Measurements from ENCODE around the gene LHX2.
"Not testable (repeated sequence)": the region's sequence is repeated elsewhere in the genome, so short reads cannot be mapped to it uniquely, and the experiment has no call there.

The LHX2 gene, protein sequence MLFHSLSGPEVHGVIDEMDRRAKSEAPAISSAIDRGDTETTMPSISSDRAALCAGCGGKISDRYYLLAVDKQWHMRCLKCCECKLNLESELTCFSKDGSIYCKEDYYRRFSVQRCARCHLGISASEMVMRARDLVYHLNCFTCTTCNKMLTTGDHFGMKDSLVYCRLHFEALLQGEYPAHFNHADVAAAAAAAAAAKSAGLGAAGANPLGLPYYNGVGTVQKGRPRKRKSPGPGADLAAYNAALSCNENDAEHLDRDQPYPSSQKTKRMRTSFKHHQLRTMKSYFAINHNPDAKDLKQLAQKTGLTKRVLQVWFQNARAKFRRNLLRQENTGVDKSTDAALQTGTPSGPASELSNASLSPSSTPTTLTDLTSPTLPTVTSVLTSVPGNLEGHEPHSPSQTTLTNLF

DNA sequence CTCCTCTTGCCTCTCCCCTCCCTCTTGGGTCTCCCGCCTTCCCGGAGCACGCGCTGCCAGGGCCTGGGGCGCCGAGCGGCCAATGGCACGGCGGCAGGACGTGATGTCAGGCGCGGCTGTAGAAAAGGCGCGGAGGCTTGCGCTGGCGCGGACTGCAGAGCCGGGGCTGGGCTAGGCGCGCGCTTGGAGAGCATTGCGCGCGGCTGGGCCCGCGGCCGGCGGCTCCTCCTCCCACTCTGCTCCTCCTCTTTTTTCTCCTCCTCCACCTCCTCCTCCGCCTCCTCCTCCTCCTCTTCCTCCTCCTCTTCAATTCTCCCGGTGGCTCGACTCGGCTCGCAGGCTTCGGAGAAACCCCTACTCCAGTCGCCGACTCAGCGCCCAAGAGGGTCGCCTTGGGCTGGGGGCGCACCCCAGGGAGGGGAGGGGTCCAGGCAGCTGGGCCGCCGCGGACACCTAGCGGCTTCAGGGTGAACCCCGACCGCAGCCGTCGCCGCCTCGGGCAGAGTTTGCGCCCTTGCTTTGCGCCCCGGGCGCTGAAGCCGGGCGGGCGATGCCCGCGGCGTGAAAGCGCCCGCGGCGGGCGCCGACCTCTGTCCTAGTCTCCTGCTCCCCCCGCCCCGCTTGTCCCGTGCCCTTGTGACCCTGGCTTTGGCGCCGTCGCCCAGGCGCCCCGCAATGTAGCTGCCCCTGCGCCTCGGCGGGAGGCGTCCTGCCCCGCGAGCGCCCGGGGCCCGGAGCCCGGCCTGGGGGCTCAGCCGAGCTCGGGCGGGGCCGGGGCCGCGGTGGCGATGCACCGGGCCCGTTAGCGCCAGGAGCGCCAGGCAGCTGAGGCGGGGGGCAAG, at the start of gene LHX2:
Gene LHX2 (plus strand): TSS at position 309 of the 842 bp plus-strand sequence. CDS start 581 bp downstream, outside the sequence.
- no peak for DNase-seq

DNA sequence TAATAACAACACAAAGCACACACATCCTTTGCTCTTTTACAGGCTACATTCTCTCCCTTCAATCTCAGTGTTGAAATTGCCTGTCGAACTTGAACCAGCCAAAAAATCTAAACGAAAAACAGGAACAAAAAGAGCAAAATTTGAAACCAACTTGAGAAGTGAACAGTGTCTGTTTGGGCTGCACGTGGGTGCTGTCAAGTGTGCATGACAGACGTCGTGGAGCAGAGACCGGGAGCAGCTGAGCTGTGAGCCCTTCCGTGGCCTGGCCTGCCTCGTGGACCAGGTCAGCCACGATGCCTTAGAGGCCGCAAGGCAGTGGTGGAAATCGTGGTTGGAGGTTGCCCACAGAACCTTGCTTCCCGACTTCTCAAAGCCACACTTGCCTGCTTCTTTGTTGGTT, 46.8 kb upstream of the LHX2 start:
- no peak for DNase-seq

DNA sequence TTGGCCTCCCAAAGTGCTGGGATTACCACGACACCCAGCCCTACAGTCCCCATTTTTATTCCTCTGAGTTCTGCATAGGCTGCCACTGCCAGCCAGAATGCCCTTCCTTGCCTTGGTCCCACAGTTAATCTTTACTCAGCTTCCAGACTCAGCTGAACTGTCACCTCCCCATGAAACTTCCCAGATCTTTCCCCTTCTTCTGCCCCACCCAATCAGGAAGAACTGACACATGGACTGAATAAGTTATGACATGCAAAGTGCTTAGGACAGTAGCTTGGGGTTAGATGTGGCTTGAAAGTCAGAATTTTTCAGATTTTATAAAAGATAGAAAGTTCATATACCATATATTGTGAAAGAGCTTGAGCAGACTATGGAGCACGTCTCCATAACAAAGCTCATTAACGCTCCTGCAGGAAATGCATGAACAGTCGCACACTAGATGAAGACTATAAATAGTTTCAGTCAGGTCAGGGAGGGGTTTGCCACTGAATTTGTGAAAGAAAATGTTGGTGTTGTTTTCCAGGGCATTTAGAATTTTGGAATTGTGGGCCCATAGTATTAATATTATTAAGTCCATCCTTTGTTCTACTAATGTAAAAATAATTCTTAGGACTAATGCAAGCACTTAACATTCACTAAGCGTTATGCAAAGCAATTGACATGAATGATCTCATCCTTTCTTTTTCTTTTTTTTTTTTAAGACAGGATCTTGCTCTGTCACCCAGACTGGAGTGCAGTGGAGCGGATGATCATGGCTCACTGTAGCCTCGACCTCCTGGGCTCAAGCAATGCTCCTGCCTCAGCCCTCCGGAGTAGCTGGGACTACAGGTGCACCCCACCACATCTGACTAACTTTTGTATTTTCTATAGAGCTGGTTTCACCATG, 45.5 kb upstream of the LHX2 start:
- no peak for DNase-seq

DNA sequence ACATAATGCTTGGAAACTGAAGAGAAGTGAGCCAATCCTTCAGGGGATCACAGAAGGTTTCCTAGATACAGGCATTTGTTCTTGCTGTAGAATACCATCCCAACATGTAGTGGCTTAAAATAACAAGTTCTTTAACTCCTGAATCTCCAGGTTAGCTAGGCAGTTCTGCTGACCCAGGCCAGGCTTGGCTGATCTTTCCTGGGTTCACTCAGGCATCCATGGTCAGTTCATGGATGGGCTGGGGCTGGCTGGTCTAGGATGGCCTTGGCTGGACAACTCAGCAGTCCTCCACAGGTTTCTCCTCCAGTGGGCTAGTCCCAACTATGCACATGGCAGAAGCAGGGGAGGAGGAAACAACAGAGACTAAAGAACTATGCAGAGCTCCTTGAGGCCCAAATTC, 44.2 kb upstream of the LHX2 start:
- DNase-seq = no peak

DNA sequence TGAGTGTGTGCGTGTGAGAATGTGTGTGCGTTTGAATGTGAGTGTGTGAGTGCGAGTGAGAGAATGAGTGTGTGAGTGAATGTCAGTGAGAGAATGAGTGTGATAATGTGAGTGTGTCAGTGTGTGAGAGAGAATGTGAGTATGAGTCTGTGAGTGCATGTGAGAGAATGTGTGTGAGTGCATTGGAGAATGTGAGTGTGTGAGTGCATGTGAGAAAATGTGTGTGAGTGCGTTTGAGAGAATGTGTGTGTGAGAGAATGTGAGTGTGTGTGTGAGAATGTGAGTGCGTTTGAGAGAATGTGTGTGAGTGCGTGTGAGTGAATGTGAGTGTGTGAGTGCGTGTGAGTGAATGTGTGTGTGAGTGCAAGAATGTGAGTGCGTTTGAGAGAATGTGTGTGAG, 39.0 kb upstream of the LHX2 start:
- no peak for DNase-seq

DNA sequence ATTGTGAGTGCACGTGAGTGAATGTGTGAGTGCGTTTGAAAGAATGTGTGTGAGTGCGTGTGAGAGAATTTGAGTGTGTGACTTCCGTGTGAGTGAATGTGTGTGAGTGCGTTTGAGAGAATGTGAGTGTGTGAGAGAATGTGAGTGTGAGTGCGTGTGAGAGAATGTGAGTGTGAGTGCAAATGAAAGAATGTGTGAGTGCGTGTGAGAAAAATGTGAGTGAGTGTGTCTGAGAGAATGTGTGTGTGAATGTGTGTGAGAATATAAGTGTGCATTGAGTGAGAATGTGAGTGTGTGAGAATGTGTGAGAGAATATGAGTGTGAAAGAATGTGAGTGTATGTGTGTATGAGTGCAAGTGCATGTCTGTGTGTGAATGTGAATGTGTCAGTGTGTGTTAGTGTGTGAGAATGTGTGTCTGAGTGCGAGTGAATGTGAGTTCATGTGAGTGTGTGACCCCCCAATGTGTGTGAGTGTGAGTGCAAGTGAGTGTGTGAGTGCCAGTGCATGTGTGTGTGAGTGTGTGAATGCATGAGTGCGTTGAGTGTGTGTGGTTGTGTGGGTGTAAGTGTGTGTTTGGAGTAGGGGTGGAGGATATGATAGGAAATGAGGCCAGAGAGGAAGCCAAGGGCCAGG, 37.9 kb upstream of the LHX2 start:
- DNase-seq = no peak

DNA sequence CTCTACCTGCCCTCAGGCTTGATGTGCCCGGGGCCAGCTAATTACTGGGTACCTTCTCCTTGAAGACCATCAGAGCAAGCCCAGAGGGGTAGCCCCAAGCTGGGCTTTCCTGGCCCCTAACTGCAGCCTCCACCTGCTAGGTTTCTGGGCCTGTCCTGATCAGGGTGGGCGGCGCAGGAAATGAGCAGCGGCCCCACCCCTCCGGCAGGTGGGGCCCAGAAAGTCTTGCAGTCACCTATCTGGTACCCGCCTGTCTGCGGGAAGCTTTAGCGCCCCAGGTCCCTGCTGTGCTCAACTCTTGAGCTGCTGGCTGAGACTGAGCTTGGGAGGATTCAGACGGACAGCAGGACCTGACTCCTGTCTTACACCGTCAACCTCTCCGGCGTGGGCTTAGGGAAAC, 37.1 kb upstream of the LHX2 start:
- no peak for DNase-seq

DNA sequence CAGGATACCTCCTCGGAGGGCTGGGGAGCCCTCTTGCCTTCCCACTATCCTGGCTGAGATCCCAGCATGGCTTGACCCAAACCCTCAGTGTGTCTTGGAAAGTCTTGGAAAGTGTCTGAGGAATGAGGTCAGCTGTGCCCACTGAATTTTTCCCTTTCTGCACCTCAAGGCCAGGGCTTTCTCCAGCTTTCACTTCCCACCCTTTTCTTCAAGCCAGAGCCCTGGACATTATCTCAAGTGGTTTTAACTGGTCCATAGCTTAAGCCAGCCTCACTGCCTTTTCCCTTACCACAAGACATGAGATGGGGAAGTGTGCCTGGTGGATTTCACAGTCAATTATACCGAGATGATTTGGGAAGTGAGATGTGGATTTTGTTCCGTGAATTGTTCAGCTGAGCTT, 35.7 kb upstream of the LHX2 start:
- DNase-seq = no peak

DNA sequence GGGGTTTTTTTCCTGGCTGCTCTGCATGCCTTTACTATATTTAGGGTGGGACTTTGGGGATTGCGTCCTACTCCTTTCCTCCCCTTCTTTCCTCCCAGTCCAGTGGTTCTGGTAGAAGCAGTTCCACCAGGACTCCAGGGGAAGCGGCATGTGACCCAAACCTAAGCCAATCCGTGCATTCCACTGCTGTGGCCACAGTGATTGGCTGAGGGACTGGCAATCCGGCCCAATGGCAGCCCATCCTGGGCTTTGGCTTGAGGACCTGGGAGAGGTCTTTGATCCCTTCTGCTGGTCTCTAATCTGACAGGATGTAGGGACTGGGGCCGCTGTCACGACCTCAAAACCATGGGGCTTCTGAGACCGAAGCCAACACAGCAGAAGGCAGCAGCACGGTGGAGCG, 35.0 kb upstream of the LHX2 start:
- DNase-seq = not testable (repeated sequence)

DNA sequence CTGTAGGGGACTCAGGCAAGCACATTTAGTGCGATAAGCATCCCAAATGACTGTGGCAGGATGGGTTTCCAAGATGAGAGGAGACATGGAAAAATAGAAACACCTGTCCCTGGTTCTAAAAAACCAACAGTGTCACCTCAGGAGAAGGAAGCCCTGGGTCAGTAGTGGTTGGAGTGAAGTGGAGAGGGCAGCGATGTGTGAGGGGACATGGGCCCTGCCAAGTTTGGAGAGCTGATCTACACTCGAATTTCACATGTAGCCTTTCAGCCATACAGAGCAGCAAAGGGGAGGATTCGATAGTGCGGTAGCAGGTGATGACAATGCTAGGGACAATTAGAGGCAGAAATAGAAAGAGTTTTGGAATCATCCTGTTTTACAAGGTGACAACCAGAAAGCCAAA, 32.6 kb upstream of the LHX2 start:
- DNase-seq = no peak

DNA sequence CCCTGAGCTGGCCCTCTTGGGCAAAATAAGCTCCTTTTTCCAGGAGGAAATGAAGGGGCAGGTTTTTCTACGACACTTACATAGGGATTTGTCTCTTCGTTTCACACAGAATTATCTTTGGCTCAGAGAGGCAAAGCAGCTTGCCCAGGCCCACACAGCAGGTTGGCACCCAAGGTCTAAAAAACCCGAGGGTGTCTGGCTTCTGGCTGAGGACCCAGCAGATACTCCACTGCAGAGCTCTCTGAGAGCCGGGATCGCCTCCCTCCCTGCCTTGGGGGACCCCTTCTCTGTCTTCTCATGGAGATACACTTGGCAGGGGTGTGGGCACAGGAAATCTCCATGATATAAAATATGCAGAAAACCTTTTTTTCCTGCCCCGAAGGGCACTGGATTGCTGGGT, 29.0 kb upstream of the LHX2 start:
- DNase-seq = no peak

DNA sequence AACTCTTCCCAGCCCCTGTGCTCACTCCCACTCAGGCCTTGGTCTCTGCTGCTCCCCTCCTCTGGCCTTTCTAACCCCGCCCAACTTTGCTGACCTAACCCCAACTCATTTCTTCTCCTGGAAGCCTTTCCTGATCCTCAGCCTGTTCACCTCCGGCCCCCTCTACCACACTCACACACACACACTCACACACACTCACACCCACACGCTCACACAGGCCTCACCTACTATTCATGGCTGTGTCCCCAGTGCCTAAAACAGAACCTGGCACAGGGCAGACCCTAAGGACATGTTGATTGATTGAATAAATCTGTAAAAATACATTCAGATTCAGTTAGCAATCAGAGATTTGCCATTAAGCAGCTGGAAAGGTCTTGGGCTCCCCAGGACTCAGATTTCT, 28.5 kb upstream of the LHX2 start:
- no peak for DNase-seq

DNA sequence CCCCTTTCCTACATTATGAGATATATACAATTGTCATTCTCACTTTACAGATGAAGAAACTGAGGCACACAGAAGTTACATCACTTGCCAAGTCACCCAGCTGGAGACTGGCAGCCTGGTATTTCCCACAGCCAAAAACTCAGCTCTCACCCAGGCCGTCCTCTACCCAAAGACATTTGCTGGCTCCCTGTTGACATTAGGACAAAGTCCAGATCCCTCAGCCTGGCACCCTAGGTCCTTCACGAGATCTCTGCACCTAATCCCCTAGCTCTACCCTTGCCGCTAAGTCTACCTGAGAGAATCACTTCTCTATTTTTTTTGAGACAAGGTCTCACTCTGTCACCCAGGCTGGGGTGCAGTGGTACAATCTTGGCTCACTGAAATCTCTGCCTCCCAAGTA, 26.8 kb upstream of the LHX2 start:
- no peak for DNase-seq

DNA sequence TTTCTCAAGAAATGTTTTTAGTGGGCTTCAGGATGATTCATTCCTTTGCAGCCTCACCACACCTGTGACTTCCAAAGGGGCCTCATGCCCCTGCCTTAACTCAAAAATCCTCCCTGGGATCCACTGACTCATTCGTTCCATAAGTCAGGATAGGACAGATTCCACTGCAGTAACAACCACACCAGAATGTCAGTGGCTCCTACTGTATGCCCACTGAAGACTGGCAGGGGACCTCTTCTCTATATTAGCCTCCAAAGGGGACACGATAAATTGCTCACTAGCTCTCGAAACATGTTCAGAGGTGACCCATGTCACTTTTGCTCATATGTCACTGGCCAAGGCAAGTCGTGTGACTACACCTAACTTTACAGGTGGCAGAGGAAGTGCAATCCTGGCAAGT, 25.7 kb upstream of the LHX2 start:
- no peak for DNase-seq

DNA sequence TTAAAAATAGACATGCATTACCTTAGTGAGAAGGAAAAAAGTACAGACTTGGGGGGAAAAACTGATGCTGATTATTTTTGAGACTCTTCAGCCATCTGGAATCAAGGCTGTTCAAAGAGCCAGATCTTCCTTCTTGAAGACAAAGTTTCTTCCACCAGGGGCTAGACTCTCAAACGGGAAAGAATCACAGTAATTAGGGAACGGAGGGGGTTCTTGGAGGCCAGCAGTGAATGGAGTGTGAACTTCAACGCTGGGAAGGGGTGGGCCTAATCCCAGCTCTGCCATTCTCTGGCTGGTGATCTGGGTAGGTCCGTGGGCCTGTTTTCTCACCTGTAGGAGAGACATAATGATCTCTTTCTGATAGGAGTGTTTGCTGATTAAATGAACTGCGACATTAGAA, 21.1 kb upstream of the LHX2 start:
- DNase-seq = no peak

DNA sequence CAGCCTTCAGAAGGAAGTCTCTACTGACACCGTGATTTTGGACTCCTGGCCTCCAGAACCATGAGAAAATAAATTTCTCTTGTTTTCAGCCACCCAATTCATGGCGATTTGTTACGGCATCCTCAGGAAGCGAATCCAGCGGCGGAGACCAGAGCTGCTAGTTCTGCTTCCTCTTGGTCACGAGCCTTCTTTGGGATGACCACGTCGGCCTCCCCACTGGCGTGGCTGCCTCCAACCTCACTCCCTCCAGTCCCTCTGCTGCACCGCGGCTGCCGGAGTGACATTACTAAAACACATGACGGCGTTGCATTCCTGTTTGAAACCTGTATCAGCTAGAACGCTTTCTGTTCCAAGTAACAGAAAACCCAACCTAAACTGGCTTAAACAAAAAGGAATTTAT, 18.9 kb upstream of the LHX2 start:
- not testable (repeated sequence) for DNase-seq

DNA sequence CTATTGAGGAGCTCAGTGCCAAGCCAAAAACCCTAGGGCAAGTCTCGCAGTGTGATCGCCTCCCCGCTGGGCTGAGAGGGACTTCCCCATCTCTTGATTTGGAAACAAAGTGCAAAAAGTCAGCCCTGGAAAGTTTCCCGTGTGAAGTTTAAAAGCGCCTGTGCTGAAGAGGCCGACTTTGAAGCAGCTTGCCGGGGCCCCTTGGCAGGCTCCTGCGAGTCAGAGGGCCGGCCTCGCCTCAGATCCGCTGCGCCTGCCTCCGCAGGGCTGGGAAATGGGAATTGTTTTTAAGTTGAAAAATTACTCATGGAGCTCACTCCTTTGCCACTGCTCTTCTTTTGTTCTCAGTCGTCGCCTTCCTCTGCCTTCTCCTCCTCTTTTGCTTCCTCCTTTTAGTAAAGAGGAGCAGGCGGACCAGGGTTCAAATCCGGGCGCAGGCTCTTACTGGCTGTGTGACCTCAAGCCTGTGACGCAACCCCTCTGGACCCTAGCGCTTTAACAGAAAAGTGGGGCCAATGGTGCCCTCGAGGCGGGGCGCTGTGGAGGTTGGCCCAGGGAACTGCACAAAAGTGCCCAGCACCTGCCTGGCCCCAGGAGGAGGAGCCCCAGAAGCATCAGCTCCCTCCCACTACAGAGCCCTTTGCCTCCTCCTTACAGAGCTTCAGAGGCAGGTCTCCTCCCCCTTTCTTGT, 14.7 kb upstream of the LHX2 start:
- DNase-seq = no peak

DNA sequence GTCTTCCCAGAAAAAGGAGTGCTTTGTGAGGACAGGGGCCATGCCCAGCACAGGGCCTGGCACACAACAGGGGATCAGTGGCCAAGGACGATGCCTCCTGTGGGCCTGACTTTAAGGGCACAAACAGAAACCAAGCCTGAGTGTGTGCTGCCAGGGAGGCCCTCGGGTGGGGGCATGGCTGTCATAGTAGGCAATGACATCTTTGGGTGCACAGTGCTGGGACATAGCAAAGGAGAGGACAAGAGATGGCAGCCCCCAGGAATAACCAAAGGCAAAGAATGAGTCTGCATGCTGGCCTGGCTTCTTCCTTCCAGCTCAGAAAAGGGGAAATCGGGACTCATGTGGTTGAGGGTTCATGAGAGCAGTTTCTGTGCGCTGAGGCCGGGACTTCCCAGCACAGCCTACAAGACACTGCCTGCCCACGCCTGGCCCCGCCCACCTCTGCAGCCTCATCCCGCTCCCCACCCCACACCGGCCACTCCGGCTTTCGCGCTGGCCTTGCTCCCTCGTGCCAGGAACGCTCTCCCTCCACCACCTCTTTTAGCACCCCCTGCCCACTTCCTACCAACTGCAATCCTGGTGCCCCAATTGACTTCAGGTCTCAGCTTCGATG, 13.8 kb upstream of the LHX2 start:
- no peak for DNase-seq

DNA sequence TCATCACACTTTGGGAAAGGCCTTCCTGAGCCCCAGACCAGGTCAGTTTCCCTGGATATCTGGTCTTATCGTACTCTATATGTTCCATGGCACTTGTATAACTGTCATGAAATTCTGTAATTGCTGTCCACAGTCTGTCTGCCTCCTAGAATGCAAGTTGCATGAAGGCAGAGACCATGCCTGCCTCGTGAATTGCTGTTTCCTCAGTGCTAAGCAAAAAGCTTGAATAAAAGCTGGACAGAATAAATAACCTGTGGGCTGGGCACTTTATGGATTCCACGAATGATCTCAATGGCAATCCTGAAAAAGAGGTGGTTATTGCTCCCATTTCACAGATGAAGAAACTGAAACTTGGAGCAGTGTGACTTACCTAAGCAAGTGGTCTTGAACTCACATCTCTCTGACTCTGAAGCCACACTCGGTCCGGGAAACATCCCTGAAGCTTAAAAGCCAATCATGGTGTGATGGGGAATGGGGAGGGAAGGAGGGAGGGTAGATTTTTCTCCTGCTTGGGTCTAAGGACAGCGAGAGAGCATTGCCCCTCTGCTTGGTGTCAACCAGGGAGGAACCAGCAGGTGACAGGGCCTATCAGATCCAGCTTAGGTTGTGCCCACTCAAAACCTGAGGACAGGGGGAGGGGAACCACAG, 13.2 kb upstream of the LHX2 start:
- no peak for DNase-seq

DNA sequence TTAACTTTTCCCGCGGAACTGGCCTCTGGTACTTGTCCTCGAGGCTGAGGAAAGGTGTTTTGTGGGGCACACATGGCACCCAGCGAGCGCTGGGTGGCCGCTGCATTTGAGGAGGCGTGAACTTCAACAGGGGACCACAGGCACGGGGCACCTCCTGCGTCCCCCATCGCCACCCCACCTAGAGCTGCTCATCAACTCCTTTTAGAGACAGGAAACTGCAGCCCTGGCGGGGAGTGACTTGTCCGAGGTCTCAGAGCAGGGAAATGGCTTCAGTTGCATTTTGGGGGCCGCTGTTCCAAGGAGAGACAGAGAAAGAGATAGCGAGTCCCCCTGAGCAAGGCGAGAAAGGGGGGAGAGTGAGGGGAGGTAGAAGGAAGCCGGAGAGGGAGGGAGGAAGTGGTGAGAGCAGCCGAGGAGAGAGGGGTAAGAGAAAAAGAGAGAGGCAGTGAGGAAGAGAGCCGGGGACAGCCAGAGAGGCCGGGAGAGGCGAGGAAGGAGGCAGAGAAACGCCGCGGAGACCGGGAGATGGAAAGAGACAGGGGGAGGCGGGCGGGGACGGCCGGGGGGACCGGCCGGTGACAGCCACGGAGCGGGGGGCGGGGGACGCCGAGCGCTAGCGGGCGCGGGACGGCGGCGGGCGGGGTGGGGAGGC, 12.5 kb upstream of the LHX2 start:
- DNase-seq = no peak

DNA sequence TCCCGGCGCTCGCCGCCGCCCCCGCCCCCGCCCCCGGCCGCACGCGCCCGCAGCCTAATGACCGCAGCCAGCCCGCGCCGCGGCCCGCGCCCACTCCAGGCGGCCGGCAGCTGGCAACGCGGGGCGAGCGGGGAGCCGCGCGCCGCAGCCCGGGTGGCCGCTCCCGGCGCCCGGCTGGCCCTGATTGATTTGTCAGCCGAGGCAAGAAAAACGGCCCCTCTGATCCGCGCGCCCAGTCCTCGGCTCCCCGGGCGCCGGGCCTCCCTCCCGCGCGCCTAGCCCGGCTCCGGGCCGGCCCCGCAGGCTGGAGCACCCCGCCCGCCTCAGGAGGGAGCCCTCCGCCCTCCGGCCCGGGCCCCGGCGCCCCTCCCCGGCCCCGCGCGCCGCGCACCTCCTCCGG, 11.9 kb upstream of the LHX2 start:
- no peak for DNase-seq

Data from stimulated activated CD4-positive, alpha-beta T cell treated with anti-CD3 and anti-CD28 coated beads, Interleukin-12 subunit alpha, Interleukin-12 subunit beta, amount 100 ng/mL, for 4 hours (primary cell).